Fibroblast of pulmonary artery (primary cell): ENCODE measurements around the gene ULK2.

Experiments
- DNase-seq: peaks from one replicate; pipeline ENCODE4 v3.0.0-alpha.2; 2010; ENCODE audit warnings: low read depth
- H3K4me3 ChIP-seq: replicated peaks from 2 replicates; pipeline ENCODE4 v1.5.1; 2011; ENCODE audit warnings: low read depth, mild to moderate bottlenecking, control low read depth, low read length, moderate library complexity
- TF ChIP-seq, protein P1 (sequence below): IDR thresholded peaks from 2 replicates; pipeline ENCODE4 v1.5.1; 2011; ENCODE audit warnings: mild to moderate bottlenecking, control low read depth, low read length, inconsistent platforms; ENCODE audit errors: missing control alignments

The ULK2 gene

GRCh38 chr17:19726631-19727376, 140.9 kb downstream of the ULK2 start:
- DNase-seq, result peak; percentile 70
- H3K4me3 ChIP-seq, result no peak overlapping the region
- TF ChIP-seq, protein P1, sequence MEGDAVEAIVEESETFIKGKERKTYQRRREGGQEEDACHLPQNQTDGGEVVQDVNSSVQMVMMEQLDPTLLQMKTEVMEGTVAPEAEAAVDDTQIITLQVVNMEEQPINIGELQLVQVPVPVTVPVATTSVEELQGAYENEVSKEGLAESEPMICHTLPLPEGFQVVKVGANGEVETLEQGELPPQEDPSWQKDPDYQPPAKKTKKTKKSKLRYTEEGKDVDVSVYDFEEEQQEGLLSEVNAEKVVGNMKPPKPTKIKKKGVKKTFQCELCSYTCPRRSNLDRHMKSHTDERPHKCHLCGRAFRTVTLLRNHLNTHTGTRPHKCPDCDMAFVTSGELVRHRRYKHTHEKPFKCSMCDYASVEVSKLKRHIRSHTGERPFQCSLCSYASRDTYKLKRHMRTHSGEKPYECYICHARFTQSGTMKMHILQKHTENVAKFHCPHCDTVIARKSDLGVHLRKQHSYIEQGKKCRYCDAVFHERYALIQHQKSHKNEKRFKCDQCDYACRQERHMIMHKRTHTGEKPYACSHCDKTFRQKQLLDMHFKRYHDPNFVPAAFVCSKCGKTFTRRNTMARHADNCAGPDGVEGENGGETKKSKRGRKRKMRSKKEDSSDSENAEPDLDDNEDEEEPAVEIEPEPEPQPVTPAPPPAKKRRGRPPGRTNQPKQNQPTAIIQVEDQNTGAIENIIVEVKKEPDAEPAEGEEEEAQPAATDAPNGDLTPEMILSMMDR, result no peak

DNA sequence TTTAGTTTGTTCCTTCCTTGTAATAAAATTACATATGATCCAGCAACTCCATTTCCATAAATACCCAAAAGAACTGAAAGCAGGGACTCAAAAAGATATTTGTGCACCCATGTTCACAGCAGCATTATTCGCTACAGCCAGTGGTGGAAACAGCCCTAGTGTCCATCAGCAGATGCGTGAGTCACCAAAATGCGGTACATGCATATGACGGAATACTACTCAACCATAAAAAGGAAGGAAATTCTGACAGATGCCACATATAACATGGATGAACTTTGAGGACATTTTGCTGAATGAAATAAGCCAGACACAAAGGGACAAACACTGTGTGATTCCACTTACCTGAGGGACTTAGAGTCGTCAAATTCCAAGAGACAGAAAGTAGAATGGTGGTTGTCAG, 142.2 kb downstream of the ULK2 start:
- no peak for DNase-seq
- H3K4me3 ChIP-seq, result no peak overlapping the region
- TF ChIP-seq, protein P1, result no peak

GRCh38 chr17:19724501-19725420, 143.0 kb downstream of the ULK2 start:
- H3K4me3 ChIP-seq, result no peak overlapping the region
- no peak for DNase-seq

GRCh38 chr17:19723964-19724363, 143.8 kb downstream of the ULK2 start:
- no peak overlapping the region for H3K4me3 ChIP-seq
- TF ChIP-seq, protein P1, result no peak
- no peak for DNase-seq

More at GRCh38 chr17:19724501-19725420, 143.0 kb downstream of the ULK2 start:
- TF ChIP-seq, protein P1, result no peak
